HG02970 (cell line): ENCODE data around the gene MRAP.

Source experiments
- ATAC-seq: cut with Tn5 transposase; IDR thresholded peaks from one replicate; pipeline ENCODE4 v1.9.1; 2021; ENCODE audit warnings: mild to moderate bottlenecking, moderate library complexity, moderate number of reproducible peaks; ENCODE audit not compliant: unreplicated experiment, low FRiP score

Gene MRAP

GRCh38 chr21:32320726-32321125 lies 22.1 kb downstream of the MRAP start:
- ATAC-seq, result no peak

DNA sequence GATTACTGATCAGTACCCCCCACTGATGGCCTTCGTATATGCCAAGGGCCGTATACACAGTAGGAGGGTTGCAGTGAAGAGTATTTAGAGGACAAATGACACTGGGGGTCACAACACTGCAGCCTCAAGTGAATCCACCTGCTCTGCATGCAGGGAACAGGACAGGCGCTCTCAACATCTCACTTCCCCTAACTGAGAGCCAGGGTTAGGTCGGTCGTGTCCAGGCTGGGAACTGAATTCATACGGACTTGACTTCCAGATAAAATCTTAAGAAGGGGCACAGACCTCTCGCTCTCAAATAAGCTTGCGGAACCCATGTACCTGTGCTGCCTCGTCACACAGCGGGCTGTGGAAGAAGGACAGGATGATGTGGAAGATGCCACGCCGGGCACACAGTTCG lies 22.8 kb downstream of the MRAP start:
- ATAC-seq, result no peak

DNA sequence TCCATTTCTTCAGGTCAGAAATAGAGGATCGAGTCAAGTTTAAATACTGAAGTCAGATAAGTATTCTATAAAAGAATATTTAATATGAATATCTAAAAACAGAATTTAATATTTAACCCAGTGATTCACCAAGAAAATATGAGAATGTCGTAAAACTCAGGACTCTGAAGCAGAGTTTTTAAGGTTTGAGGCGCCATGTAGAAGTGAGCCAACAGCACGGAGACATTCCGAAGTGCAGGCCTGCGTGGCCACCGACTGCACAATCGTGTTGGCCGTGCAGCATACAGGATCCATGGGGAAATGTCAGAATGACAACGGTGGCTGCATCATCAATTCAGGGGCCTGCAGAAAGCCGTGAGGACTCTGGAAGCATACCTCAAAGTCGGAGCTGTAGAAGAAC lies 23.4 kb downstream of the MRAP start:
- no peak for ATAC-seq

DNA sequence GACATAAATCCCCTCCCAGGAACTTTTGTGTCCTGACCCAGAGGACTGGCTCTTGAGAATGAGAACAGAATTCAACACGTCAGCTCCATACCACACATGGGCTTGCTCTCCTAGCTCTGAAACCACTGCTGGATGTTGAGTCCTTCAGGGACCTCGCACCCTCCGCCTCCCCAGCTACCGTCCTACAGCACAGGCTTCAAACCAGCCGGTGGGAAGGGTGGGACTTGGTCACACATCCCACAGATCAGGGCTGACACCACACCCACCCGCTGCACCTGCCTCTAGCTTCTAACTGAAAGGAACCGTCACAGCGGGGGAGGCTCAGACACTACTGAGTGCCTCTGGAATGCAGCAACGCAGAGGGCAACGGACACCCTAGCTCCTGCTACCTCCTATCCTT lies 24.0 kb downstream of the MRAP start:
- ATAC-seq, result no peak

GRCh38 chr21:32325706-32326105 lies 27.1 kb downstream of the MRAP start:
- ATAC-seq, result no peak

GRCh38 chr21:32328595-32328994 lies 29.9 kb downstream of the MRAP start:
- ATAC-seq, result no peak

- no peak for ATAC-seq
Observed at GRCh38 chr21:32329331-32329730, 30.7 kb downstream of the MRAP start.

DNA sequence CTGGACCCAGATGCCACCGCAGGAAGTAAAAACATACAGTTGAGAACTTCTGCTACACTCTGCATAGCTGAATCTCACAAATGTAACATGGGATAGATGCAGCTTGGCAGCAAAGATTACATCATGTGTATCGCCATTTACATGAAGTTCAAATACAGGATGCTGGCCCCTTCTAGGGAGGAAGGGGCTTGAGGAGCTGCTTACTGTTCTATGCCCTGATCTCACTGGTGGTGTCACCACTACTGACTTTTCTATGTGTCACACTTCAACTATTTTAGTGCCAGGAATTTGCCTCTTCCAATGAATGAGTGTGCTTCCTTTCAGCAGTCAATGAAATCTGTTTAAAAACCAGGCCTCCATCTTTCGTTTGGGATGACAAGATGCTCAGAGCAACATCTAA lies 31.1 kb downstream of the MRAP start:
- no peak for ATAC-seq

- ATAC-seq, result no peak
Observed at GRCh38 chr21:32330784-32331311, 32.2 kb downstream of the MRAP start.

GRCh38 chr21:32331444-32332305 lies 33.0 kb downstream of the MRAP start:
- no peak for ATAC-seq

- no peak for ATAC-seq
Observed at GRCh38 chr21:32332463-32332951, 33.9 kb downstream of the MRAP start.

GRCh38 chr21:32333953-32334673 lies 35.5 kb downstream of the MRAP start:
- ATAC-seq, result no peak

GRCh38 chr21:32334980-32335531 lies 36.4 kb downstream of the MRAP start:
- ATAC-seq, result no peak

DNA sequence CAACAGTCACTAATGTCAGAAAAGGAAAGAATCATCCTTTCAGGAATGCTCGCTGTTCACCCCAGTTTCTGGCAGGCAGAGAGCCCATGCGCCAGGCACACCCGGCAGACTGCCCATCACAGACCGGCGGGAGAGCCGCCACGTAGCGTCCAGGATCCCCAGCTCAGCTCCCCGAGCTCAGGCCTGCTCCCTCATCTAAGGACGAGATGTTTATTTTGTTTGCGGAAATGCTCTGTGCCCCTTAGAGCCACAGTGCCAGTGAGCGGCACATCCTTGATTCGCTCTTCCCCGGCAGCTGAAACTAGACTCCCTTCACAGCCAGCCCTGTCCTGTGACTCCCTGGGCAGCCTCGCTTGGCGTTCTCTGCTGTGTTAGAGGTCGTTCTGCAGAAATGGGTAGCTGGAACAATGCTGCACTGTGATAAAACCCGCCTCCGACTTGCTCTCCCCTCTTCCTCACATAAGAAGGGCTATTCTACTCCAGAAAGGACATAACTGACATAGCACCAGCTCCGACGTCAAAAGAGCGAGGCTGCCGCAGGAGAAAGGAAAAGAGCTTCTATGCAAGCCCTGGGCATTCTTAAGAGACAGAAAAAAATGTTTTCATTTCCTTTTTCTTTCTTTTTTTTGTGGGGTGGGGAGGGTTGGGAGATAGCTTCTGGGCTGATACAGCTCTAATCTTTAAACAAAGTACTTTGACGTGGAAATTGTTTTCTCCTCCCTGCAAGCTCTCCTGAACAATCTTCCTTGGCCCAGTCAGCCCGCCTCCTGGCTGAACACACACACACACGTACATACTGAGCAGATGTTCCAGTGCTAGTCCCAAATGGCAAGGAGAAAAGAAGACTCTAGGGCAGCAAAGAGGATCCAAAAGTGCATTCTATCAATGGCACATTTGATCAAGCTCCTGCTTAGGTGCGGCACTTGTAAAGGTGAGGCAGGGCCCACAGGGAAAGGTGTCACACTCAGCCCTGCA lies 37.2 kb downstream of the MRAP start:
- no peak for ATAC-seq

- ATAC-seq, result no peak
Observed at GRCh38 chr21:32336711-32337110, 38.1 kb downstream of the MRAP start.

DNA sequence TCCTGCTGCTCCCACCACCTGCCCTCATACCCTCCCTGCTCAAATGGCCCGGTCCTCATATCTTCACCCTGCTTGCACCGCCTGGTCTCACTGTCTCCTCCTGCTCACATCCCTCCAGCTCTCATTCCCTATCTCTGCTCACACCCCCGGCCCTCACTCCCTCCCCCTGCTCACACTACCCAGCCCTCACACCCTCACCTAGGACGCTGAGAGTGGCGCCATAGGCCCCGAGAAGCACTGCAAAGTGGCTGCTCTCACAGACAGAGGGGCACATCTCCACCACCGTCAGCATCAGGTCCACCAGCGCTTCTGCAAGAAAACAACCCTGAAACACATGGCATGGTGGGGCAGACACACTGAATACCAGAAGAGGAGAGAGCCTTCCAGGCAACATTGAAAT lies 38.6 kb downstream of the MRAP start:
- ATAC-seq, result no peak

DNA sequence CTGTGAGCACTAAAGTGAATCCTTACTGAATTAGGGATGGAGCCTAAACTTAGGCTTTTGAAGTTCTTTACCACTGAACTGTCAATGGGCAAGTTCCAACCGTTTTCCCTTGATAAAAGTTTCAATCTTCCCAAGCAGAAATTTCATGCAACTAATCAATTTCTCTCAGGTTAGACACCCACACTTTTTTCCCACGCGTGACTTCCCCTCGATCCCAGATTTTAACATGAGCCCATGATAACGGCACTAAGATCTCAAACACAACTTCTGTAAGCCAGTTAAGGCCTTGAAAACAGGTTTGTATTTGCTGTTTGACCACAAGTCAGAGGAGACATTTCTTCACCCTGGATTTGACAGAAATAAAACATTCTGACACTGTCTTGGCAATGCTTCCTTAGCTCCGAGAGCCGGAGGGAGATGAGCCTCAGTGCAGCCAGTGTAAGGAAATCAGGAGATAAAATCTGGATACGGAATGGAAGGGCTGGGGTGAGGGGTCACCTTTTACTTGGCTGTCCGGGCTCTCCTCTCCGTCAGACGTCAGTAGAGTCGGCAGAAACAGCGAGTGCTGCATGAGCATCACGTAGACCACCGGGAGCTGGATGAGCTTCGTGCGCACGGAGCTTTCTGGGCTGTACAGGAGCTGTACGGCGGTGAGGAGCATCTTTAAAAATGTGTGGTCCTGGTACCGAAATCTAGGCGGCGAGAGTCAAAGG lies 39.7 kb downstream of the MRAP start:
- ATAC-seq, result no peak

GRCh38 chr21:32340863-32341848 lies 42.5 kb downstream of the MRAP start:
- no peak for ATAC-seq
